GM19351 (cell line): Measurements from ENCODE around the gene GPRIN1.
"Not testable (repeated sequence)": the region's sequence is repeated elsewhere in the genome, so short reads cannot be mapped to it uniquely, and the experiment has no call there.

Source experiments
- ATAC-seq: cut with Tn5 transposase; IDR thresholded peaks from one replicate; pipeline ENCODE4 v1.9.1; 2021; ENCODE audit warnings: mild to moderate bottlenecking, moderate library complexity; ENCODE audit not compliant: unreplicated experiment

Gene GPRIN1

GRCh38 chr5:176575488-176576422, 34.2 kb downstream of the GPRIN1 start:
- no peak for ATAC-seq

- no peak for ATAC-seq
These were observed 34.9 kb downstream of the GPRIN1 start for GRCh38 chr5:176575066-176575465.

- no peak for ATAC-seq
These were observed 35.7 kb downstream of the GPRIN1 start for GRCh38 chr5:176574297-176574591.

- ATAC-seq, result peak; percentile 77
These were observed 36.2 kb downstream of the GPRIN1 start for GRCh38 chr5:176573564-176574296.

GRCh38 chr5:176570044-176570443, 39.9 kb downstream of the GPRIN1 start:
- no peak for ATAC-seq

- no peak for ATAC-seq
These were observed 41.3 kb downstream of the GPRIN1 start for GRCh38 chr5:176568657-176569056.

GRCh38 chr5:176565760-176566288, 44.1 kb downstream of the GPRIN1 start:
- ATAC-seq, result no peak

GRCh38 chr5:176564002-176564401, 46.0 kb downstream of the GPRIN1 start:
- ATAC-seq, result no peak

- ATAC-seq, result no peak
These were observed 47.8 kb downstream of the GPRIN1 start for GRCh38 chr5:176562189-176562588.

- no peak for ATAC-seq
These were observed 48.7 kb downstream of the GPRIN1 start for GRCh38 chr5:176561259-176561658.

- no peak for ATAC-seq
These were observed 49.6 kb downstream of the GPRIN1 start for GRCh38 chr5:176560364-176560763.

- no peak for ATAC-seq
These were observed 50.3 kb downstream of the GPRIN1 start for GRCh38 chr5:176559683-176560082.

- ATAC-seq, result no peak
These were observed 52.1 kb downstream of the GPRIN1 start for GRCh38 chr5:176557846-176558245.

GRCh38 chr5:176553260-176554085, 56.5 kb downstream of the GPRIN1 start:
- no peak for ATAC-seq

GRCh38 chr5:176552332-176552869, 57.6 kb downstream of the GPRIN1 start:
- ATAC-seq, result no peak

- not testable (repeated sequence) for ATAC-seq
These were observed 59.0 kb downstream of the GPRIN1 start for GRCh38 chr5:176550937-176551336.

GRCh38 chr5:176550275-176550831, 59.6 kb downstream of the GPRIN1 start:
- no peak for ATAC-seq

GRCh38 chr5:176549871-176550270, 60.1 kb downstream of the GPRIN1 start:
- no peak for ATAC-seq

- ATAC-seq, result no peak
These were observed 61.0 kb downstream of the GPRIN1 start, which contains the start of gene CDHR2 for GRCh38 chr5:176548967-176549444. Gene CDHR2, plus strand, starts transcription at chr5:176549342. Its CDS starts 16,011 bp downstream, at chr5:176565353.

GRCh38 chr5:176547802-176548201, 62.2 kb downstream of the GPRIN1 start:
- no peak for ATAC-seq
